Activated CD8-positive, alpha-beta T cell treated with anti-CD3 and anti-CD28 coated beads for 36 hours (primary cell): ENCODE data around the gene RBBP8NL. TPM values are rescaled to one million over a fixed set of nuclear protein-coding genes. Genes with fewer than 3 reads are reported as not detected.

Source experiments
- ATAC-seq: fragments of 200-7000 bp; cut with Tn5 transposase; one replicate; pipeline ENCODE4 v1.10.0; 2021; ENCODE audit warnings: mild to moderate bottlenecking, moderate library complexity
- CTCF ChIA-PET: fragments of 350-600 bp; sonication (Branson Sonifier 250); formaldehyde crosslinking; loops from one replicate; lab custom pipeline; 2021; ENCODE audit warnings: antibody characterized with exemption; lab: Charles Lee
- POLR2A ChIA-PET: fragments of 350-600 bp; sonication (Branson Sonifier 250); formaldehyde crosslinking; loops from one replicate; lab custom pipeline; 2021; ENCODE audit warnings: antibody characterized with exemption; lab: Charles Lee
- DNase-seq: peaks from one replicate; pipeline ENCODE4 v3.0.0-alpha.2; 2020
- H3K27ac Mint-ChIP-seq: one replicate; pipeline ENCODE4 v1.8.0; 2021; ENCODE audit warnings: mild to moderate bottlenecking, mixed read lengths
- H3K27me3 Mint-ChIP-seq: one replicate; pipeline ENCODE4 v1.8.0; 2021; ENCODE audit warnings: mixed read lengths
- H3K36me3 Mint-ChIP-seq: one replicate; pipeline ENCODE4 v1.8.0; 2021; ENCODE audit warnings: low read depth, mixed read lengths
- H3K4me1 Mint-ChIP-seq: one replicate; pipeline ENCODE4 v1.8.0; 2021; ENCODE audit warnings: low read depth, mixed read lengths
- H3K4me3 Mint-ChIP-seq: one replicate; pipeline ENCODE4 v1.8.0; 2021; ENCODE audit warnings: mild to moderate bottlenecking, moderate library complexity, mixed read lengths
- H3K9me3 Mint-ChIP-seq: one replicate; pipeline ENCODE4 v1.8.0; 2021; ENCODE audit warnings: mixed read lengths
- intact Hi-C: fragments of 100-400 bp; cut with micrococcal nuclease; formaldehyde crosslinking; loops from one replicate; pipeline ENCODE4 v1.10.0; 2022
- total RNA-seq, 2 experiments: library from RNA; stranded (reverse); gene quantifications; one replicate each; pipeline ENCODE4 v1.2.3, GENCODE V29; 2021
- TF ChIP-seq, protein P1 (sequence below): fragments of 200-600 bp; IDR thresholded peaks from one replicate; pipeline ENCODE4 v1.8.0; 2022; ENCODE audit warnings: antibody characterized with exemption, mild to moderate bottlenecking

RBBP8NL gene
- total RNA-seq, 2 experiments from 2014 or later, result not detected

DNA sequence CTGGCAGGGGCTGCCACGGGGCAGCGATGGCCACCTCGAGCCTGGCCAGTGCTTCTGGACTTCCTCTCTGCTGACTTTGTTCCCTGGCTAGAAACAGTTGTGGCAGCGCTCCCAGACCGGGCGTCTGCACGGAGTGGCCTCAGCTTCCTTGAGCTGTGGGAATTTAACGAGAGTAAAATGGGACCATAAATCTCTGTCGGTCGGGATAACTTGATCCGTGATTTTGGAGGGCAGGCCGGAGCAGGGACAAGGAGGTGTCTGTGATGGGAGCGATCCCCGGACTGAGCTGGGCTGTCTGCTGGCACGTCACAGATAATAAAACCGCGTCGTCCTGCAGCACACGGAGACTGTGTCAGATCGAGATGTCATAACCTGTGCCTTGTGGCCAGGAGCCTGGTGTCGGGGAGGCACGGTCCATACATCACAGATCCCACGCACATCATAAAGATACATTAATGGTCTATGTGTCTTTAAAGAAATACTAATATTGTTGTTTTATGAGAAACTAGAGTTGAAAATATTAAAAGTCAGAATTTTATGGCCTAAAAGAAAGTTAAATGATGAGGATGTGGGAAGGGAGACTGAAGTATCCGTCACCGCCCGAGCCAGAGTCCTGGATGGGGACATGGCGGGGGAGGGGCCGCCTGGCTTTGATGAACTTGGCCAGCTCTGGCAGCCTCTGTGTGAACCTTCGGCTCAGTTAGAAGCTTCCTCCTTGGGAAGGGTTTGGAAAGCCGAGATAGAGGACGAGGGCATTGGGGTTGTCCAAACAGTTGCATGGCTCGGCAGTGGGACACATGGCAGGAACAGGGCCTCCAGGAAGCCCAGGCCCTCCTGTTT lies 6.5 kb upstream of the RBBP8NL start:
- Mint-ChIP-seq H3K9me3 (no peaks in the 10 kb centered on the region), H3K27me3 (peaks cover 13% of the 10 kb centered on the region), H3K36me3 (no peaks in the 10 kb centered on the region), H3K4me3 (no peak overlapping the region), H3K4me1 (no peaks in the 10 kb centered on the region), H3K27ac (no peak overlapping the region)
- intact Hi-C loops, result no loop called here
- ATAC-seq (no peak), DNase-seq (no peak)
- ChIA-PET CTCF (no interaction called here), POLR2A (no interaction called here)
- TF ChIP-seq, protein P1, sequence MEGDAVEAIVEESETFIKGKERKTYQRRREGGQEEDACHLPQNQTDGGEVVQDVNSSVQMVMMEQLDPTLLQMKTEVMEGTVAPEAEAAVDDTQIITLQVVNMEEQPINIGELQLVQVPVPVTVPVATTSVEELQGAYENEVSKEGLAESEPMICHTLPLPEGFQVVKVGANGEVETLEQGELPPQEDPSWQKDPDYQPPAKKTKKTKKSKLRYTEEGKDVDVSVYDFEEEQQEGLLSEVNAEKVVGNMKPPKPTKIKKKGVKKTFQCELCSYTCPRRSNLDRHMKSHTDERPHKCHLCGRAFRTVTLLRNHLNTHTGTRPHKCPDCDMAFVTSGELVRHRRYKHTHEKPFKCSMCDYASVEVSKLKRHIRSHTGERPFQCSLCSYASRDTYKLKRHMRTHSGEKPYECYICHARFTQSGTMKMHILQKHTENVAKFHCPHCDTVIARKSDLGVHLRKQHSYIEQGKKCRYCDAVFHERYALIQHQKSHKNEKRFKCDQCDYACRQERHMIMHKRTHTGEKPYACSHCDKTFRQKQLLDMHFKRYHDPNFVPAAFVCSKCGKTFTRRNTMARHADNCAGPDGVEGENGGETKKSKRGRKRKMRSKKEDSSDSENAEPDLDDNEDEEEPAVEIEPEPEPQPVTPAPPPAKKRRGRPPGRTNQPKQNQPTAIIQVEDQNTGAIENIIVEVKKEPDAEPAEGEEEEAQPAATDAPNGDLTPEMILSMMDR, result no peak

DNA sequence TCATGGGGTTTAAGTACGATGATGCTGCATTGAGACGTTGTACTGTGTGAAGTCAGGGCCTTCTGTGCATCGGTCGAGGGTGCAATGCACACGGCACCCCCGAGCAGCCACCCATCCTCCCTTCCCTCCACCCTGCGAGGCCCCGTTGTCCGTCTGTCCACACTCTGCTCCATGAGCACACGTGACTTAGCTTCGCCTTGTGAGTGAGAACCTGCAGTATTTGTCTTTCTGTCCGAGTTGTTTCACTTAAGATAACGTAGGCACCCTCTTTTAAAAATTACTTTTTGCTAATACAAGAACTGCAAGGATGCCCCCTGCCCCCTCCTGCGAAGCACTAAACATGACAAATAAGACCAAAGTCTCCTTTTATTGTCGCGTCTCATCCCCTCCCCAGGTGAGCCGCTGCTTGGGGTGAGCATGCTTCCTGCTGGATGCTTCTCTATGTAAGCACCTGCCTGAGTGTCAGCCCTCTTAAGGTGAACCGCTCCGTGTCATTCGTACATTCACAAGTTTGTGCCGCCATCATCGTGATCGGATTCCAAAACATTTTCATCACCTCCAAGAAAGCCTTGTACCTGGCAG lies 3.6 kb upstream of the RBBP8NL start:
- POLR2A ChIA-PET, result interaction anchor here (0.7 kb wide), 1 partner anchor 12 kb away, joined by 3 read pairs; no protein-coding TSS in a partner anchor
- no peaks in the 10 kb centered on the region for H3K9me3 Mint-ChIP-seq
- intact Hi-C loops, result no loop called here
- H3K27ac Mint-ChIP-seq, result no peak overlapping the region
- DNase-seq (no peak), ATAC-seq (no peak)
- peaks cover 10% of the 10 kb centered on the region for H3K27me3 Mint-ChIP-seq
- no peaks in the 10 kb centered on the region for H3K4me1 Mint-ChIP-seq
- CTCF ChIA-PET, result no interaction called here
- H3K36me3 Mint-ChIP-seq, result no peaks in the 10 kb centered on the region
- TF ChIP-seq, protein P1, result no peak
- H3K4me3 Mint-ChIP-seq, result no peak overlapping the region

DNA sequence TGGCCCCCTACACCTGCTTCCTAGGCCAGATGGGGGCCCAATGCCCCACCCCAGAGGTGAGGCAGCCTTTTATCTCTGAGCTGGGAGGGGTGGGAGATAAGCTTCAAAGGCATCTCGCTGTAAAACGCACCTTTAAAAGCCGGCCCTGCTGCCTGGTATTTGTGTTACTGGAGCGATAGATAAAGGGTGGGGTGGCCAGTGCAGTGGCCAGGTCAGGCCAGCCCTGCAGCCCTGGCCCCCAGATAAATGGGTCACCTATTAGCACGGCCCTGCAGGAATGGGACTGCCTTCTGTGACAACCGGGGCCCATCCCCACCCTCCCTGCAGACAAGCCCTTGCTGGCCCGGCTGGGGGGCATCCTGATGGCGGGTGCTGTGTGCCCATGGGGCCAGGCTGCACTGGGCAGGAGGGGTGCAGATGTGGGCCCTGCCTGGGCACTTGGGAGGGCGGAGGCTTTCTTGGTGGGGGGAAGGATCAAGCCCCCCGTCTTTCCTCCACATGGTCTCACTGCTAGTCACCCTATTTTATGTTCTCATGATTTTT lies 3.0 kb upstream of the RBBP8NL start:
- ChIA-PET POLR2A (interaction anchor here (0.7 kb wide), 1 partner anchor 13 kb away, joined by 3 read pairs; no protein-coding TSS in a partner anchor), CTCF (no interaction called here)
- TF ChIP-seq, protein P1, result no peak
- DNase-seq, result no peak
- Mint-ChIP-seq H3K36me3 (no peaks in the 10 kb centered on the region), H3K4me3 (no peak overlapping the region), H3K27me3 (peaks cover 8% of the 10 kb centered on the region), H3K9me3 (no peaks in the 10 kb centered on the region), H3K27ac (no peak overlapping the region), H3K4me1 (no peaks in the 10 kb centered on the region)
- intact Hi-C loops, result no loop called here
- no peak for ATAC-seq

DNA sequence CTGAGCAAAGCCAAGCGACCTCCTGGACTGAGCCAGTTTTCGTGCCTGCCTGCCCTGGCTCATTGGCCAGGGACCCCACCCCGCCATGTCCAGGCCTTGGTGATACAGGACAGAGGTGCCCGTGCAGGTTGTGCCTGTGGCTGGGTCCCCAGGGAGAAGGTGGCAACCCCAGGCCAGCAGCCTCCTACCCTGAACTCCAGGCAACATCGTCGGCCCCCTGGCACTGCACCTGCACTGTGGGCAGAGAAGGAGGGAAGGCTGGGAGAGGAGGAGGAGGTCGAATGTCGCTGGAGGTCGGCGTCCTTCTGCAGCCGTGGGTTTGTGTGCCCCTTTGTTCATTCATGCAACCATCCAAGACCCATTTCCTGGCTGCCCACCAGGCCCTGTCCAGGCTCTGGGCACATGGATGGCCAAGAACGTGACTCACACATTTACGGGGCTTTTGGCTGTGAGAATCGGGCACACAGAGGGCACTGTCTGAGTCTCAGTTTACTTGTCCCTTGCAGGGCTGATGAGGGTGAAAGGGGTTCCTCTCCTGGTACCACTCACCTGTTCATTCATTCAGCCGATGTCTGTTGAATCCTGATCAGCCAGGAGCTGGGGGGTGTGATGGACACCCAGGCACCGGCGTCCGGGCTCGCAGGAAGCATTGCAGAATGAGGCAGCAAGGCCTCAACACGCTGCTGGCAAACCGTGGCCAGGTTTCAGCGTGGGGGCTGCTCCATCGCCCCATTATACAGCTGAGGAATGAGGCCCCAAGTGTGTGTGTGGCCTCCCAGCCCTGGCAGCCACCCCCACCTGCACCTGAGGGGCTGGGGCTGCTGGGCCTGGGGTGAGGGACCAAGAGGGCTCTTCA lies 2.3 kb upstream of the RBBP8NL start:
- TF ChIP-seq, protein P1, result no peak
- Mint-ChIP-seq H3K4me1 (no peaks in the 10 kb centered on the region), H3K4me3 (no peak overlapping the region), H3K27ac (no peak overlapping the region), H3K27me3 (peaks cover 6% of the 10 kb centered on the region), H3K36me3 (no peaks in the 10 kb centered on the region), H3K9me3 (no peaks in the 10 kb centered on the region)
- ChIA-PET CTCF (no interaction called here), POLR2A (interaction anchor here (0.7 kb wide), 1 partner anchor 13 kb away, joined by 3 read pairs; no protein-coding TSS in a partner anchor)
- ATAC-seq, result no peak
- intact Hi-C loops, result no loop called here
- no peak for DNase-seq
